Measurements from ENCODE around the gene ICA1. TPM values are rescaled to one million over a fixed set of nuclear protein-coding genes. Genes with fewer than 3 reads are reported as not detected.
"Not testable (repeated sequence)": the region's sequence is repeated elsewhere in the genome, so short reads cannot be mapped to it uniquely, and the experiment has no call there.

ICA1 gene
- total RNA-seq, 1 experiment from 2014 or later: 28.8 TPM

DNA sequence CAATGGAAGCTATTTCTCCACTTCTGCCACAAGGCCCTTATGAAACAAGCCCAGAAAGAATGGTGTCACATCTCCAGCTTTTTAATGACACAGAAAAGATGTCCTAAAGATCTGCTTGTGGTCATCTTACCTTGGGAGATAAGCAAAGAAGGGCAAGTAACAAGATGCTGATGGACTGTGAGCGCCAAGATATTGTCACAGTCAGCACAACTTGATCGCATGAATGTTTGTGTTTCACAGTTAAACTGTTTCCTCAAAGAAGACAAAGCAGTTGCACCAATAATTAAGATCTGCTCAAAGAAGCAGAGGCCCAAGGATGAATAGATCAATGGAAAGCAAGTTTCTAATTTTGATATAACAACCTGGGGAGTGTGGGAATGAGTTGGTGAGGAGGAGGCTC lies 15.9 kb downstream of the ICA1 start:
- H3K4me1 ChIP-seq (ENCODE audit: insufficient read depth, low read length): no peaks in the 10 kb centered on the region
- Mint-ChIP-seq H3K9me3 (peaks cover 29 to 33% of the 10 kb centered on the region in 2 experiments), H3K4me3 (no peak overlapping the region), H3K27me3 (ENCODE audit: low read depth) (no peaks in the 10 kb centered on the region), H3K36me3 (ENCODE audit: insufficient read depth in 1 of 3, low read depth in 3 of 3) (peaks cover 20 to 32% (median 22%) of the 10 kb centered on the region in 3 experiments), H3K4me1 (no peaks in the 10 kb centered on the region), H3K27ac (0 out of 7 replicates have a peak overlapping the region, but pooled peaks of 1 of the 3 experiments have one; percentile 2)
- no peak for DNase-seq
- no peak overlapping the region for H3K56ac ChIP-seq (ENCODE audit: insufficient read length, low read depth, low read length)
- no peaks in the 10 kb centered on the region for H3K79me2 ChIP-seq (ENCODE audit: insufficient read depth, low read length)
- H3K18ac ChIP-seq (ENCODE audit: insufficient read length, low read depth, low read length): no peak overlapping the region
- WGBS (ENCODE audit: extremely low coverage, insufficient read length, low lambda C conversion rate): no CpG with 5 or more reads among the region's 2 CpGs
- H3K23ac ChIP-seq (ENCODE audit: insufficient read length, low read depth, low read length): no peak overlapping the region
- TF ChIP-seq, protein P1, sequence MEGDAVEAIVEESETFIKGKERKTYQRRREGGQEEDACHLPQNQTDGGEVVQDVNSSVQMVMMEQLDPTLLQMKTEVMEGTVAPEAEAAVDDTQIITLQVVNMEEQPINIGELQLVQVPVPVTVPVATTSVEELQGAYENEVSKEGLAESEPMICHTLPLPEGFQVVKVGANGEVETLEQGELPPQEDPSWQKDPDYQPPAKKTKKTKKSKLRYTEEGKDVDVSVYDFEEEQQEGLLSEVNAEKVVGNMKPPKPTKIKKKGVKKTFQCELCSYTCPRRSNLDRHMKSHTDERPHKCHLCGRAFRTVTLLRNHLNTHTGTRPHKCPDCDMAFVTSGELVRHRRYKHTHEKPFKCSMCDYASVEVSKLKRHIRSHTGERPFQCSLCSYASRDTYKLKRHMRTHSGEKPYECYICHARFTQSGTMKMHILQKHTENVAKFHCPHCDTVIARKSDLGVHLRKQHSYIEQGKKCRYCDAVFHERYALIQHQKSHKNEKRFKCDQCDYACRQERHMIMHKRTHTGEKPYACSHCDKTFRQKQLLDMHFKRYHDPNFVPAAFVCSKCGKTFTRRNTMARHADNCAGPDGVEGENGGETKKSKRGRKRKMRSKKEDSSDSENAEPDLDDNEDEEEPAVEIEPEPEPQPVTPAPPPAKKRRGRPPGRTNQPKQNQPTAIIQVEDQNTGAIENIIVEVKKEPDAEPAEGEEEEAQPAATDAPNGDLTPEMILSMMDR (conservative IDR thresholded peaks at IDR 0.05): no peak
- no peak overlapping the region for H3K14ac ChIP-seq (ENCODE audit: insufficient read depth, low read length)
- no peak overlapping the region for H4K5ac ChIP-seq (ENCODE audit: insufficient read length, low read depth, low read length)
- H3K4ac ChIP-seq (ENCODE audit: low read depth, low read length): no peak overlapping the region
- H3K23me2 ChIP-seq (ENCODE audit: insufficient read length, low read depth, low read length, poor library complexity, severe bottlenecking): no peaks in the 10 kb centered on the region
- H4K91ac ChIP-seq (ENCODE audit: insufficient read length, low read depth, low read length): no peak overlapping the region
- no peak overlapping the region for H3K4me2 ChIP-seq (ENCODE audit: insufficient read depth, insufficient read length, low read length)
- no peak overlapping the region for H2BK12ac ChIP-seq (ENCODE audit: insufficient read length, low read depth, low read length)
- no peak overlapping the region for H2BK15ac ChIP-seq (ENCODE audit: low read depth, low read length)
- no peak overlapping the region for H2AK5ac ChIP-seq (ENCODE audit: insufficient read length, low read length)
- H3K9me3 ChIP-seq (ENCODE audit: control insufficient read depth, low read depth, low read length): no peaks in the 10 kb centered on the region
- H2BK20ac ChIP-seq (ENCODE audit: low read depth, low read length, poor library complexity, severe bottlenecking): no peak overlapping the region
- no peaks in the 10 kb centered on the region for H3K27me3 ChIP-seq (ENCODE audit: insufficient read depth, low read length)
- H2AFZ ChIP-seq (ENCODE audit: low read length): no peak overlapping the region
- H3K27ac ChIP-seq (ENCODE audit: insufficient read length, low read depth, low read length): no peak overlapping the region
- H3T11ph ChIP-seq (ENCODE audit: low read length): no peak overlapping the region
- H4K8ac ChIP-seq (replicated peaks; ENCODE audit: insufficient read length, low read depth, low read length): no peak overlapping the region
- H2BK120ac ChIP-seq (ENCODE audit: low read depth, low read length, poor library complexity, severe bottlenecking): no peak overlapping the region
- H3K79me1 ChIP-seq (ENCODE audit: insufficient read depth, low read depth, low read length, poor library complexity, severe bottlenecking): no peaks in the 10 kb centered on the region
- H2BK5ac ChIP-seq (ENCODE audit: insufficient read length, low read length): no peak overlapping the region
- no peaks in the 10 kb centered on the region for H4K20me1 ChIP-seq (ENCODE audit: control insufficient read depth, insufficient read depth, insufficient read length)
- H3K9ac ChIP-seq (ENCODE audit: extremely low read depth, insufficient read length, low read length): no peak overlapping the region

DNA sequence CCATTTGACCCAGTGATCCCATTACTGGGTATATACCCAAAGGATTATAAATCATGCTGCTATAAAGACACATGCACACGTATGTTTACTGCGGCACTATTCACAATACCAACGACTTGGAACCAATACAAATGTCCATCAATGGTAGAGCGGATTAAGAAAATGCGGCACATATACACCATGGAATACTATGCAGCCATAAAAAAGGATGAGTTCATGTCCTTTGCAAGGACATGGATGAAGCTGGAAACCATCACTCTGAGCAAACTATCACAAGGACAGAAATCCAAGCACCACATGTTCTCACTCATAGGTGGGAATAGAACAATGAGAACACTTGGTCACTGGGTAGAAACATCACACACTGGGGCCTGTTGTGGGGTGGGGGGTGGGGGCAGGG lies 16.9 kb downstream of the ICA1 start:
- H3K9ac ChIP-seq (ENCODE audit: extremely low read depth, insufficient read length, low read length); H3K4ac ChIP-seq (ENCODE audit: low read depth, low read length); H3K79me1 ChIP-seq (ENCODE audit: insufficient read depth, low read depth, low read length, poor library complexity, severe bottlenecking); H3K4me2 ChIP-seq (ENCODE audit: insufficient read depth, insufficient read length, low read length); H3K56ac ChIP-seq (ENCODE audit: insufficient read length, low read depth, low read length); H4K91ac ChIP-seq (ENCODE audit: insufficient read length, low read depth, low read length); H3K18ac ChIP-seq (ENCODE audit: insufficient read length, low read depth, low read length); H2BK20ac ChIP-seq (ENCODE audit: low read depth, low read length, poor library complexity, severe bottlenecking); H2BK5ac ChIP-seq (ENCODE audit: insufficient read length, low read length); H3K23ac ChIP-seq (ENCODE audit: insufficient read length, low read depth, low read length); H3K4me1 Mint-ChIP-seq; H2BK12ac ChIP-seq (ENCODE audit: insufficient read length, low read depth, low read length); H3K27me3 Mint-ChIP-seq (ENCODE audit: low read depth); H2BK120ac ChIP-seq (ENCODE audit: low read depth, low read length, poor library complexity, severe bottlenecking); H4K20me1 ChIP-seq (ENCODE audit: control insufficient read depth, insufficient read depth, insufficient read length); H2AFZ ChIP-seq (ENCODE audit: low read length); H3K27me3 ChIP-seq (ENCODE audit: insufficient read depth, low read length); H4K8ac ChIP-seq (replicated peaks; ENCODE audit: insufficient read length, low read depth, low read length); H3K4me3 Mint-ChIP-seq; H3K79me2 ChIP-seq (ENCODE audit: insufficient read depth, low read length); H3K9me3 ChIP-seq (ENCODE audit: control insufficient read depth, low read depth, low read length); H3K23me2 ChIP-seq (ENCODE audit: insufficient read length, low read depth, low read length, poor library complexity, severe bottlenecking); H3T11ph ChIP-seq (ENCODE audit: low read length); H3K27ac Mint-ChIP-seq; H4K5ac ChIP-seq (ENCODE audit: insufficient read length, low read depth, low read length); H2AK5ac ChIP-seq (ENCODE audit: insufficient read length, low read length); H3K4me1 ChIP-seq (ENCODE audit: insufficient read depth, low read length); H2BK15ac ChIP-seq (ENCODE audit: low read depth, low read length); DNase-seq; H3K27ac ChIP-seq (ENCODE audit: insufficient read length, low read depth, low read length); H3K14ac ChIP-seq (ENCODE audit: insufficient read depth, low read length): not testable (repeated sequence)
- WGBS (ENCODE audit: extremely low coverage, insufficient read length, low lambda C conversion rate): no CpG with 5 or more reads among the region's 5 CpGs
- Mint-ChIP-seq H3K9me3 (peaks cover 29 to 38% of the 10 kb centered on the region in 2 experiments), H3K36me3 (ENCODE audit: insufficient read depth in 1 of 3, low read depth in 3 of 3) (peaks cover 20 to 37% (median 22%) of the 10 kb centered on the region in 3 experiments)

Data from H9 (cell line).